Measurements from ENCODE around the gene CNPPD1. TPM values are rescaled to one million over a fixed set of nuclear protein-coding genes. Genes with fewer than 3 reads are reported as not detected.

Gene CNPPD1
- polyA plus RNA-seq, 1 experiment = 29.9 TPM

DNA sequence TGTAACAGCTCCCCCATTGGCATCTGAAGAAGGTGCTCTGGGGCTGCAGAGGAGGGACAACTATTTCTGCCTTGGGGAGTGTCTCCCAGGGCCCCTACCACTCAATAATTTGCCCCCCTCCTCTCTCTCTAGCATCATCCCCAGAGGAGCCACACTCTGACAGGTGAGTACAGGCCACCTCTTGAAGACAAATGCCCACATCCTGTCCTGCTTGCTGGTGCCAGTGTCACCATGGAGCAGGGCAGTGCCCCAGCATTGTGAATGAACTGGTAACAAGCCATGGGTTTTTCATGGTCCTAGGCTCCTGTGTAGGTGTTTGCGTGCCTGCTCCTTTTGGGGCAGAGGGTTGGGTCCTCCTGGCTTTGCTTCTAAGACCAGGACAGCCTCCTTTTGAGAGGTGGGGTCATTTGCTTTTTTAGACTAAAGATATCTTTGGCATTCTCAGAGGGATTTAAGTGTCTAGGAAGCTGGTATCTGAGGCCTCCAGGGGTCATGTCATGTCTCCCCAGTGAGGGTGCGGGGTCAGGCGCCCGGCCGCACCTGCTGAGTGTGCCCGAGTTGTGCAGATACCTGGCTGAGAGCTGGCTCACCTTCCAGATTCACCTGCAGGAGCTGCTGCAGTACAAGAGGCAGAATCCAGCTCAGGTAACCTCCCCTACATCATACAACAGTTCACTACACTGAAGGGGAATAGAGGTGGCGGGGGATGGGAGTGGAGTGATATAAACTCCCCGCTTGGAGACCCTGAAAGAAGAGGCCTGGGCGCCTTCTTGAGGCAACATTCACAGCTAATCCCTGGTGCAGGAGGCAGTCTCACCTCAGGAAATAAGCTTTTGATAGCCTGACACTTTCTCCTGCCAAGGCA, 3.1 kb upstream of the CNPPD1 start:
- TF ChIP-seq, protein P1, sequence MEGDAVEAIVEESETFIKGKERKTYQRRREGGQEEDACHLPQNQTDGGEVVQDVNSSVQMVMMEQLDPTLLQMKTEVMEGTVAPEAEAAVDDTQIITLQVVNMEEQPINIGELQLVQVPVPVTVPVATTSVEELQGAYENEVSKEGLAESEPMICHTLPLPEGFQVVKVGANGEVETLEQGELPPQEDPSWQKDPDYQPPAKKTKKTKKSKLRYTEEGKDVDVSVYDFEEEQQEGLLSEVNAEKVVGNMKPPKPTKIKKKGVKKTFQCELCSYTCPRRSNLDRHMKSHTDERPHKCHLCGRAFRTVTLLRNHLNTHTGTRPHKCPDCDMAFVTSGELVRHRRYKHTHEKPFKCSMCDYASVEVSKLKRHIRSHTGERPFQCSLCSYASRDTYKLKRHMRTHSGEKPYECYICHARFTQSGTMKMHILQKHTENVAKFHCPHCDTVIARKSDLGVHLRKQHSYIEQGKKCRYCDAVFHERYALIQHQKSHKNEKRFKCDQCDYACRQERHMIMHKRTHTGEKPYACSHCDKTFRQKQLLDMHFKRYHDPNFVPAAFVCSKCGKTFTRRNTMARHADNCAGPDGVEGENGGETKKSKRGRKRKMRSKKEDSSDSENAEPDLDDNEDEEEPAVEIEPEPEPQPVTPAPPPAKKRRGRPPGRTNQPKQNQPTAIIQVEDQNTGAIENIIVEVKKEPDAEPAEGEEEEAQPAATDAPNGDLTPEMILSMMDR (IDR thresholded peaks at IDR 0.05; ENCODE audit: low read depth, low read length) = no peak
- Histone ChIP-seq H3K9me3 (ENCODE audit: control insufficient read depth, insufficient read depth, low read length) (no peaks in the 10 kb centered on the region; the same call in 1 of the 2 replicates), H3K4me3 (ENCODE audit: low read depth, low read length) (0 out of 2 replicates have a peak overlapping the region, but pooled peaks have one; percentile 94), H3K27ac (ENCODE audit: low read depth, low read length) (no peak overlapping the region), H3K27me3 (ENCODE audit: control insufficient read depth, insufficient read depth, low read length) (no peaks in the 10 kb centered on the region)
- ChIA-PET POLR2A (interaction anchor here (1.4 to 1.5 kb wide), 2 partner anchors 27 to 38 kb away, joined by 3 to 4 read pairs; partner anchors contain the start of gene ZFAND2B), CTCF (interaction anchor here (0.6 to 1.2 kb wide), 3 partner anchors 9 to 115 kb away, joined by 3 to 5 read pairs (median 3); no protein-coding TSS in a partner anchor)
- DNase-seq (ENCODE audit: low read depth, low spot score) = no peak

DNA sequence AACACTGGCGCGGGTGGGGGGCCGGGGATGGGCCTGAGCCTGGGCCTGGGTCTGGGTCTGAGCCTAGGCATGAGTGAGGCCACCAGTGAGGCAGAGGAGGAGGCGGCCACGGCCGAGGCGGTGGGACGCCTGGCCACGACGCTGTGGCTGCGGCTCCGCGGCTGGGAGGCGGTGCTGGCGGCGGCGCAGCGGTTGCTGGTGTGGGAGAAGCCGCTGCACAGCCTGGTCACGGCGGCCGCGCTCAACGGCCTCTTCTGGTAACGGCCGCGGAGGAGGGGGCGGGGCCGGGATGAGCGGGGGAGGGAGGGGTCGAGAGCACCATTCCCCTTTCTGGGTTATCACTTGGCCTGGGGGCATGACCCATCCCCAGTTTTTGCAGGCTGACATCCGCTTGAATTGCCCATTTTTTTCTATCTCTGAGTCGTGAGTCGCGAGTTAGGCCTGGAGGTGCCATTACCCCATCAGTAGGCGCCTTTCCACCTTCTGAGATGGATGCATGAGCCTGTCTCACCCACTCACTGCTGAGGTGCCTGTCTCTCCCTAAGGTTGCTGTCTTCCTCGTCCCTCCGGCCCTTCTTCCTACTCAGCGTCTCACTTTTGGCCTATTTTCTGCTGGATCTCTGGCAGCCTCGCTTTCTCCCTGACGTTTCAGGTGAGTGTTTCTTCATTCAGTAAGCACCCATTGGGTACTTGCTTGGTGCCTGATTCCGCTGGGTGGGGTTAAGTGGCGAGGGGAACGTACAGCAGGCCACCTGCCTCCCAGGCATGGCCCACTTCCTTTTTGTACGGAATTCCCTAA, 1.9 kb upstream of the CNPPD1 start:
- CTCF ChIA-PET = interaction anchor here (0.6 to 1.0 kb wide), 2 partner anchors 8 to 19 kb away, joined by 3 to 4 read pairs; no protein-coding TSS in a partner anchor

DNA sequence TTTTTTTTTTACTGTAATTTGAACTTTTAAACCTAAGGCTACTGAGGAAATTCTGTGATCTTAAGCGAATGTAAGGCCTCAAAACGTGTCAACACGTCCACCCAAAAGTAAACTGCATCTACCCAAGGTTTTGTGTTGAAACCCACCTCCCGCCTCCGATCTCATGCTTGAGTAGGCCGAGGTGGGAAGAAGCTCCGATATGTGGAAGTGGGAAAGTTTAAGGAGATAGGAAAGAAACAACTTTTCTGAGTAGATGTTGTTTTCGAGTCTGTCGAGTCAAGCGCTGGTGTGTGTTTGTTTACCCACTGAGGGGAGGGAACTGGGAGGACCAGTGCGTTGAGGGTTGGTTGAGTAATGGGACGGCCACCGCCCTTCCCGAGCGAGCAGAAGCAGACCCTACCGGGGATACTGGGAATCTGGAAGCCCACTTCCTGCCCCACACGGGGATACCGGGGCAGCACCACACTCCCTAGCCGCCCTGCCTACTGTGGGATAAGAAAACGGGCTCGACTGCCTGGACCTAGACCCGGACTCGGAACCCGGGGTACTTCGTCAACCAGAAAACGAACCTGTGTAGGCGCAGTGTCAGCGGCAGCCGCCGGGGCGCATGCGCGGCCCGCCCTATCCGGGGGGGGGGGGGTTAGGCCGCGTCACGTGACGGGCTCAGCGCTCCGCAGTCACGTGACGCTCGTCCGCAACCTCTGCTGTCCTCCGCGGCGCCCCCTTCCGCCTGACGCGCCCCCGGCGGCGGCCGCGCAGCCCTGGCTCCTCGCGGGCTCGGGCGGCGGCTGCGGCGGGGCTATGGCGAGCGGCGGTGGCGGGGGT, 1.0 kb upstream of the CNPPD1 start, which contains the start of gene RETREG2:
TSS of gene RETREG2 (plus strand) at position 724 of the 825 bp plus-strand sequence. CDS start at position 802, 78 bp downstream.
- POLR2A ChIA-PET = interaction anchor here (0.7 to 2.1 kb wide), 2 partner anchors 40 to 398 kb away, joined by 5 to 6 read pairs; no protein-coding TSS in a partner anchor
- TF ChIP-seq, protein P1 (IDR thresholded peaks at IDR 0.05; ENCODE audit: low read depth, low read length) = peak; percentile 11; the same call in 1 of the 2 replicates
- CTCF ChIA-PET = interaction anchor here (1.8 to 5.0 kb wide), 2 partner anchors 18 to 117 kb away, joined by 7 to 50 read pairs; no protein-coding TSS in a partner anchor
- H3K9me3 ChIP-seq (ENCODE audit: control insufficient read depth, insufficient read depth, low read length) = no peaks in the 10 kb centered on the region; the same call in 1 of the 2 replicates
- peak within 1 kb of the TSS; percentile 94 for H3K4me3 ChIP-seq (ENCODE audit: low read depth, low read length)
- peak; percentile 62 for DNase-seq (ENCODE audit: low read depth, low spot score)
- H3K27ac ChIP-seq (ENCODE audit: low read depth, low read length) = peak within 1 kb of the TSS; percentile 91
- no peaks in the 10 kb centered on the region for H3K27me3 ChIP-seq (ENCODE audit: control insufficient read depth, insufficient read depth, low read length)

More for the DNA sequence above, 1.9 kb upstream of the CNPPD1 start:
- TF ChIP-seq, protein P1 (IDR thresholded peaks at IDR 0.05; ENCODE audit: low read depth, low read length) = no peak
- peak overlapping the region; percentile 94 for H3K4me3 ChIP-seq (ENCODE audit: low read depth, low read length)
- no peak for DNase-seq (ENCODE audit: low read depth, low spot score)
- H3K27me3 ChIP-seq (ENCODE audit: control insufficient read depth, insufficient read depth, low read length) = no peaks in the 10 kb centered on the region
- H3K9me3 ChIP-seq (ENCODE audit: control insufficient read depth, insufficient read depth, low read length) = no peaks in the 10 kb centered on the region; the same call in 1 of the 2 replicates
- H3K27ac ChIP-seq (ENCODE audit: low read depth, low read length) = no peak overlapping the region
- POLR2A ChIA-PET = interaction anchor here (1.5 kb wide), 1 partner anchor 39 kb away, joined by 3 read pairs; no protein-coding TSS in a partner anchor
